ENCODE data around the gene DHRS2.

DHRS2 gene

DNA sequence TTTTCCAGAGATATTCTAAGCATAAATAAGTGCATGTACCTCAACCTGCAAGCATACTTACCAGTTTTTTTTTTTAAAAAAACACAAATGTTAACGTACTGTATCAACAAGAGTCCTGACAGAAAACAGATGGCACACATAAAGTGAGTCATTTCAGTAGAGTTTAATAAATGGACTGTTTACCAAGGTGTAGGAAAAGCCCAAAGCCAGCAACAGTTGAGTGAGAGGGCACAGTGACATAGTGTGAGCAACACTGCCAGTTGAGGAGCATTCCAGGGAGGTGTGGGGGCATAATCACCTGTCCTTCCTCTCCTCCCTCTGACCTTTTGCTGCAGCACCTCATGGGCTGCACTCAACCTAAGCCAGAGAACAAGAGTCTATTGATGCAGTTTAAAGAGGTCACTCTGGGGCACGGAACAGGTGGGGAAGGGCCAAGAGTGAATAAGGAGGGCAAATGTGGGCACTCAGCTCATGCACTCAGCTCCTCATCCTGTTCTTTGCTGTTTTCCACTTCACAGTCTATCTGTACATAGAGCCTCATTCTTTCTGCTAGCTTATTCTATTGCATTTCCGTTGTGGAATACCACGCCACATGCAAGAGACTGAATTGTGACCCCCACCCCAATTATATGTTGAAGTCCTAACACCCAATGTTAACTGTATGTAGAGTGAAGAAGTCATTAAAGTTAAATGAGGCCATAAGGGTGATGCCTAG, 29.3 kb downstream of the DHRS2 start:
- Histone ChIP-seq H3K9ac (ENCODE audit: low read length) (no peak overlapping the region), H3K4me3 (ENCODE audit: low read depth, low read length, poor library complexity, severe bottlenecking) (no peak overlapping the region), H3F3A (ENCODE audit: insufficient read depth, low read length) (no peaks in the 10 kb centered on the region), H3K9me3 (ENCODE audit: low read length) (no peaks in the 10 kb centered on the region), H4K20me1 (ENCODE audit: insufficient read depth, low read length) (no peaks in the 10 kb centered on the region), H3K36me3 (ENCODE audit: insufficient read depth, low read length) (no peaks in the 10 kb centered on the region), H3K79me2 (ENCODE audit: insufficient read depth, low read length) (no peaks in the 10 kb centered on the region), H3K9me2 (ENCODE audit: low read depth, low read length) (no peaks in the 10 kb centered on the region), H3K27ac (ENCODE audit: low read depth, low read length, poor library complexity, severe bottlenecking) (no peak overlapping the region), H2AFZ (ENCODE audit: low read length) (no peak overlapping the region), H3K4me1 (ENCODE audit: insufficient read depth, low read length, severe bottlenecking) (no peaks in the 10 kb centered on the region), H3K27me3 (ENCODE audit: insufficient read depth, low read length) (no peaks in the 10 kb centered on the region), H3K4me2 (ENCODE audit: low read length) (no peak overlapping the region)
- TF ChIP-seq, protein P1, sequence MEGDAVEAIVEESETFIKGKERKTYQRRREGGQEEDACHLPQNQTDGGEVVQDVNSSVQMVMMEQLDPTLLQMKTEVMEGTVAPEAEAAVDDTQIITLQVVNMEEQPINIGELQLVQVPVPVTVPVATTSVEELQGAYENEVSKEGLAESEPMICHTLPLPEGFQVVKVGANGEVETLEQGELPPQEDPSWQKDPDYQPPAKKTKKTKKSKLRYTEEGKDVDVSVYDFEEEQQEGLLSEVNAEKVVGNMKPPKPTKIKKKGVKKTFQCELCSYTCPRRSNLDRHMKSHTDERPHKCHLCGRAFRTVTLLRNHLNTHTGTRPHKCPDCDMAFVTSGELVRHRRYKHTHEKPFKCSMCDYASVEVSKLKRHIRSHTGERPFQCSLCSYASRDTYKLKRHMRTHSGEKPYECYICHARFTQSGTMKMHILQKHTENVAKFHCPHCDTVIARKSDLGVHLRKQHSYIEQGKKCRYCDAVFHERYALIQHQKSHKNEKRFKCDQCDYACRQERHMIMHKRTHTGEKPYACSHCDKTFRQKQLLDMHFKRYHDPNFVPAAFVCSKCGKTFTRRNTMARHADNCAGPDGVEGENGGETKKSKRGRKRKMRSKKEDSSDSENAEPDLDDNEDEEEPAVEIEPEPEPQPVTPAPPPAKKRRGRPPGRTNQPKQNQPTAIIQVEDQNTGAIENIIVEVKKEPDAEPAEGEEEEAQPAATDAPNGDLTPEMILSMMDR (IDR thresholded peaks at IDR 0.05; ENCODE audit: low read length), result no peak

DNA sequence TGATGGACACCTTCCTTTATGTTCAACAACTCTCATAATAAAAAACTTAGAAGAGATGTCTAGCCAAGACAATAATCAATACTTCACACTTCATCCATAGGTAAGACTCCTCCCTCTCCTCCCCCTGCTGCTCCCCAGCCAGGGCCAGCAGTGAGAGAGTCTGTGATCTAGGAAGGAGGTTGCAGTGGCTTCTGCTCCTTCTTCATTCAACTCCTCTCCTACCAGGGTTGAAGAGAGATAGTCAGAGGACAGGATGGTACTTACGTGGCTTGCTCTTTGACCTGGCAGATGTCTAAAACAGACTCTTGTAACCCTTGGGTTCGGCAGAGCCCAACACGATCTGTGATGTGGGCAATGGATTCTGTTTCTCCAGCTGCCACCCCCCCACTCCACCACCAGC, 31.0 kb downstream of the DHRS2 start:
- TF ChIP-seq, protein P1 (IDR thresholded peaks at IDR 0.05; ENCODE audit: low read length), result no peak
- no peak for TF ChIP-seq EZH2 (IDR thresholded peaks at IDR 0.05; ENCODE audit: borderline replicate concordance, low read length)
- H3K79me2 ChIP-seq (ENCODE audit: insufficient read depth, low read length), result no peaks in the 10 kb centered on the region
- no peak overlapping the region for H3K27ac ChIP-seq (ENCODE audit: low read depth, low read length, poor library complexity, severe bottlenecking)
- H3K9me2 ChIP-seq (ENCODE audit: low read depth, low read length), result no peaks in the 10 kb centered on the region
- H3K4me1 ChIP-seq (ENCODE audit: insufficient read depth, low read length, severe bottlenecking), result no peaks in the 10 kb centered on the region
- H3K27me3 ChIP-seq (ENCODE audit: insufficient read depth, low read length), result no peaks in the 10 kb centered on the region
- H4K20me1 ChIP-seq (ENCODE audit: insufficient read depth, low read length), result no peaks in the 10 kb centered on the region
- H2AFZ ChIP-seq (ENCODE audit: low read length), result no peak overlapping the region
- no peaks in the 10 kb centered on the region for H3F3A ChIP-seq (ENCODE audit: insufficient read depth, low read length)
- no peak overlapping the region for H3K4me3 ChIP-seq (ENCODE audit: low read depth, low read length, poor library complexity, severe bottlenecking)
- H3K9me3 ChIP-seq (ENCODE audit: low read length), result no peaks in the 10 kb centered on the region
- no peaks in the 10 kb centered on the region for H3K36me3 ChIP-seq (ENCODE audit: insufficient read depth, low read length)
- no peak overlapping the region for H3K9ac ChIP-seq (ENCODE audit: low read length)
- H3K4me2 ChIP-seq (ENCODE audit: low read length), result no peak overlapping the region

DNA sequence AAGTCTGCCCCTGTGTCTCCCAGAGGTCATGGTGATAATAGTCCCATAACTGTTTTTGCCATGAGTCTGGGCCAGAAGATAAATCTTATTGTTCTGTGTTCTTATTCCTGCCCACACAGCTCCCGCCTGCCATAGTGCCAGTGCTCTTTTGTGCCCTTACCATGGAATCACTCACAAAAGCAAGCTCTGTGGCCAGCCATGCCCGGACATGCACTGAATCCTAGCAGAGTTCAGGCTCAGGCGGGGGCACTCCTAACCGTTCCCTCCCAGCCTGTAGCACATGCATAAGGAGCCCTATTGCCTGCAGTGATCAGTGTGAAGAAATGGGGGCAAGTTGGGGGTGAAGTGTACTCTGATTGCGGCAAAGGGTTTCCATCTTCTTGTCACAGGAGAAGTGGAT, 33.3 kb downstream of the DHRS2 start:
- Histone ChIP-seq H3K36me3 (ENCODE audit: insufficient read depth, low read length) (no peaks in the 10 kb centered on the region), H3K4me2 (ENCODE audit: low read length) (no peak overlapping the region), H3F3A (ENCODE audit: insufficient read depth, low read length) (no peaks in the 10 kb centered on the region), H3K4me1 (ENCODE audit: insufficient read depth, low read length, severe bottlenecking) (no peaks in the 10 kb centered on the region), H4K20me1 (ENCODE audit: insufficient read depth, low read length) (no peaks in the 10 kb centered on the region), H3K9me3 (ENCODE audit: low read length) (no peaks in the 10 kb centered on the region), H3K27me3 (ENCODE audit: insufficient read depth, low read length) (no peaks in the 10 kb centered on the region), H3K79me2 (ENCODE audit: insufficient read depth, low read length) (no peaks in the 10 kb centered on the region), H2AFZ (ENCODE audit: low read length) (no peak overlapping the region), H3K27ac (ENCODE audit: low read depth, low read length, poor library complexity, severe bottlenecking) (no peak overlapping the region), H3K9me2 (ENCODE audit: low read depth, low read length) (no peaks in the 10 kb centered on the region), H3K9ac (ENCODE audit: low read length) (no peak overlapping the region), H3K4me3 (ENCODE audit: low read depth, low read length, poor library complexity, severe bottlenecking) (no peak overlapping the region)
- TF ChIP-seq, protein P1 (IDR thresholded peaks at IDR 0.05; ENCODE audit: low read length), result no peak
- no peak for TF ChIP-seq EZH2 (IDR thresholded peaks at IDR 0.05; ENCODE audit: borderline replicate concordance, low read length)
